ENCODE results near the gene SMAD6.

DNA sequence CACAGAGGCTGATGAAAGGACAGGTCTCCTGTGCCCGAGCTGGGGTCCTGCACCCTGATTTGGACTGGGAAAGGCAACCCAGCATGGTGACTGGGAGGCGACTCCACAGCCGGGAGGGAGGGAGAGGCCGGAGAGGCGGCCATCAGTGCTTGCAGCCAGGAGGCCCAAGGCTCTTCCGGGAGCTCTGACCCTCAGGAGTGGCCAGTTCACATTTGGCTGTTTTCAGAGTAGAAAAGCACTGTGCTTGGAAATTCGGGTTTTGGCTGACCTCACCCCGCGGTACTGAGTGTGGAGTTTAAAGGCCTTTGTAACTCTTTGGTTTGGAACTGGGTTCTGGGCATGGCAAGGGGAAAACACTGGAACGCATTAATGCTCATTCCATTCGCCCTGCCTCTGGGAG is 31.9 kb downstream of the SMAD6 start:
- TF ChIP-seq, protein P1, sequence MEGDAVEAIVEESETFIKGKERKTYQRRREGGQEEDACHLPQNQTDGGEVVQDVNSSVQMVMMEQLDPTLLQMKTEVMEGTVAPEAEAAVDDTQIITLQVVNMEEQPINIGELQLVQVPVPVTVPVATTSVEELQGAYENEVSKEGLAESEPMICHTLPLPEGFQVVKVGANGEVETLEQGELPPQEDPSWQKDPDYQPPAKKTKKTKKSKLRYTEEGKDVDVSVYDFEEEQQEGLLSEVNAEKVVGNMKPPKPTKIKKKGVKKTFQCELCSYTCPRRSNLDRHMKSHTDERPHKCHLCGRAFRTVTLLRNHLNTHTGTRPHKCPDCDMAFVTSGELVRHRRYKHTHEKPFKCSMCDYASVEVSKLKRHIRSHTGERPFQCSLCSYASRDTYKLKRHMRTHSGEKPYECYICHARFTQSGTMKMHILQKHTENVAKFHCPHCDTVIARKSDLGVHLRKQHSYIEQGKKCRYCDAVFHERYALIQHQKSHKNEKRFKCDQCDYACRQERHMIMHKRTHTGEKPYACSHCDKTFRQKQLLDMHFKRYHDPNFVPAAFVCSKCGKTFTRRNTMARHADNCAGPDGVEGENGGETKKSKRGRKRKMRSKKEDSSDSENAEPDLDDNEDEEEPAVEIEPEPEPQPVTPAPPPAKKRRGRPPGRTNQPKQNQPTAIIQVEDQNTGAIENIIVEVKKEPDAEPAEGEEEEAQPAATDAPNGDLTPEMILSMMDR (conservative IDR thresholded peaks at IDR 0.05) = no peak
- no peak for TF ChIP-seq ZFX (IDR thresholded peaks at IDR 0.05)
